Measurements from ENCODE around the gene TXNDC11.

Gene TXNDC11

DNA sequence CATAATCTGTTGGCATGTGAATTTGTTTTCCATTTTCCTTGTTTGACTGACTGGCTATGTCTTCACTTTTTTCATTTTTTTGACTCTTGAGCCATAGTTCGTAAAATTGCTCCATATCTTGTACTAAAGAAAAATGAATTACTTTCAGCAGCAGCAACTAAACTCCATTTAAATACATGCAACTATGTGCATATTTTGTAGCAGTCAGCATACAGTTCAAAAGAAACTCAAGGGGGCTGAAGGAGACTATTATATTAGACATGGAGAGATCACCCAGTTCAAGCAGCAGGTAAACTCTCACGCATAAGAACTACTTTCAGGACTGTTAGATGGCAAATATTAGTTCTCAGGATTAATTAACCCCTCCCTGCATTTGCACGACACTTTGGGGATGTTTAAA, 13.6 kb upstream of the TXNDC11 start:
- H3K27ac ChIP-seq: no peak overlapping the region
- no peak for TF ChIP-seq CTCF (IDR thresholded peaks at IDR 0.05; ENCODE audit: low read depth, low read length)
- H3K4me3 ChIP-seq (ENCODE audit: low read depth, low read length): no peak overlapping the region
- peaks cover 80% of the 10 kb centered on the region for H3K36me3 ChIP-seq
- no peaks in the 10 kb centered on the region for H3K9me3 ChIP-seq (ENCODE audit: severe bottlenecking)
- H3K27me3 ChIP-seq (ENCODE audit: insufficient read depth, low read depth, severe bottlenecking): no peaks in the 10 kb centered on the region
- DNase-seq: no peak

DNA sequence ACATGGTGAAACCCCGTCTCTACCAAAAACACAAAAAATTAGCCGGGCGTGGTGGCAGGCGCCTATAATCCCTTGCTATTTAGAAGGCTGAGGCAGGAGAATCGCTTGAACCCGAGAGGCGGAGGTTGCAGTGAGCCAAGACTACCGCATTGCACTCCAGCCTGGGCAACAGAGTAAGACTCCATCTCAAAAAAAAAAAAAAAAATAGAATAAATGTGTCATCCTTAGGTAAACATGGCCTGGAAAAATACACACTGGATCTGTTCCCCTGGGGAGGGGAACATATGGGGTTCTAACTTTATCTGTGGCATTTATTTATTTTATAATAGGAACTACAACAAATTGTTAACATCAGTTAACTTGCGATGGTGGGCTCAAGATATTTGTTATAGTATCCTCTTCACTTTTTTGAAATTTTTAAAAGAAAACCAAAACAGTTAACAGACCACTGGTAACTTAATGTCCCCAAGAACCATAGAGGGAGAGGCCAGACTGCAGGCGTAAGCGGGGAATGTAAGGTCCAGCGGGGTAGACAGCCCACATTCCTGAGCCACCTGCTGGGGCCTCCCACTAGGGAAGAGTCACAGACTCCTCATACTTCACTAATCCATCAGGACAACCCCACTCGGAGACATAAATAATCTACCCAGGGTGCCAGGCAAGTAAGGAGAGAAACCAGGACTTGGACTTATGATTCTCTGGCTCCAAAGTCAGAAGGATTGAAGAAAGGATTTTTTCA, 12.5 kb upstream of the TXNDC11 start:
- H3K36me3 ChIP-seq: peaks cover 80% of the 10 kb centered on the region
- no peak for TF ChIP-seq CTCF (IDR thresholded peaks at IDR 0.05; ENCODE audit: low read depth, low read length)
- no peak for DNase-seq

GRCh38 chr16:11752856-11753255, 10.2 kb upstream of the TXNDC11 start:
- no peak for TF ChIP-seq CTCF (IDR thresholded peaks at IDR 0.05; ENCODE audit: low read depth, low read length)
- no peak for DNase-seq
- H3K27me3 ChIP-seq (ENCODE audit: insufficient read depth, low read depth, severe bottlenecking): no peaks in the 10 kb centered on the region
- H3K9me3 ChIP-seq (ENCODE audit: severe bottlenecking): no peaks in the 10 kb centered on the region
- no peak overlapping the region for H3K4me3 ChIP-seq (ENCODE audit: low read depth, low read length)
- peaks cover 87% of the 10 kb centered on the region for H3K36me3 ChIP-seq
- no peak overlapping the region for H3K27ac ChIP-seq

More for the DNA sequence above, 12.5 kb upstream of the TXNDC11 start:
- H3K27me3 ChIP-seq (ENCODE audit: insufficient read depth, low read depth, severe bottlenecking): no peaks in the 10 kb centered on the region
- no peaks in the 10 kb centered on the region for H3K9me3 ChIP-seq (ENCODE audit: severe bottlenecking)
- H3K27ac ChIP-seq: no peak overlapping the region
- H3K4me3 ChIP-seq (ENCODE audit: low read depth, low read length): no peak overlapping the region

DNA sequence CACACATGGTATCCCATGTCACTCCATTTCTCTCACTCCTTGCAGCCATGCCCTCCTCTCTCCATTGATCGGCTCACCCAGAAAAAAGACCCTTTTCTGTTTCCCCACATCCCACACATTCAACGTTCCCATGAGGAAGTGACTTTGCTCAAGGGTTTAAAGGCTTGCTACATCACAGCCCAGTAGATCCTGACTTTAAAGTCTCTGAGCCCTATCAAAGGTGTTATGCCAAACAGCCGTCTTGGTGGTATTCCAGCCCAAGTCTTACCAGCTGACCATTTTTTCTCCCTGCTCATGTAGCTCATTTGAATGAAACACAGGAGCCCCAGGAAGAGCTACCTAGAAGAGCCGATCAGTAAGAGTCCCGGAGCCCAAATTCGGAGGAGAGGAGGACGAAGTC, 7.4 kb upstream of the TXNDC11 start:
- no peak overlapping the region for H3K4me3 ChIP-seq (ENCODE audit: low read depth, low read length)
- no peak overlapping the region for H3K27ac ChIP-seq
- H3K36me3 ChIP-seq: peaks cover 64% of the 10 kb centered on the region
- H3K27me3 ChIP-seq (ENCODE audit: insufficient read depth, low read depth, severe bottlenecking): no peaks in the 10 kb centered on the region
- no peak for TF ChIP-seq CTCF (IDR thresholded peaks at IDR 0.05; ENCODE audit: low read depth, low read length)
- no peak for DNase-seq
- no peaks in the 10 kb centered on the region for H3K9me3 ChIP-seq (ENCODE audit: severe bottlenecking)

DNA sequence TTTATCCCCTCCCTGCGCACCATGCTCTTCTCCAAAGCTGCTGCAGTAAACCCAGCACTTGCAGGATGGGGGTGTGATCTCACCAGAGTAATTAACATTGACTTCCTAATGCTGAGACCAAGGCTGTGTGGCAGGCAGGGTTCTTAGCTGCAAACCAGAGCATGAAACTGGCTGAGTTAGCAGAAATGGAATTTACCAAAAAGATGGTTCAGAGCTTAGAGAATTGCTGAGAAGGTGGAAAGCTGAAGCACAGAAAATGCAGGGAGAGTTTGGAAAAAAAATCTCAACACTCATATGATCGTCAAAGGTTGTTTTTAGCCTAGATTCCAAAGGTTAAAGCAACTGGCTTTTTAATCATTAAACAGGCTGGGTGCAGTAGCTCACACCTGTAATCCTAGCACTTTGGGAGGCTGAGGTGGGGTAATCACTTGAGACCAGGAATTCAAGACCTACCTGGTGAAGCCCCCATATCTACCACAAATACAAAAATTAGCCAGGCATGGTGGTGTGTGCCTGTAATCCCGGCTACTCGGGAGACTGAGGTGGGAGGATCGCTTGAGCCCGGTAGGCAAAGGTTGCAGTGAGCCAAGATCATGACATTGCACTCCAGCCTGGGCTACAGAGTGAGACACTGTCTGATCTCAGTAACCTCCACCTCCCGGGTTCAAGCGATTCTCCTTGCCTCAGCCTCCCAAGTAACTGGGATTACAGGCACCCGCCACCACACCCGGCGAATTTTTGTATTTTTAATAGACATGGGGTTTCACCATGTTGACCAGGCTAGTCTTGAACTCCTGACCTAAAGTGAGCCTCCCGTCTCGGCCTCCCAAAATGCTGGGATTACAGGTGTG, 6.0 kb upstream of the TXNDC11 start:
- H3K4me3 ChIP-seq (ENCODE audit: low read depth, low read length): no peak overlapping the region
- peak; percentile 41 for DNase-seq
- no peaks in the 10 kb centered on the region for H3K27me3 ChIP-seq (ENCODE audit: insufficient read depth, low read depth, severe bottlenecking)
- no peaks in the 10 kb centered on the region for H3K9me3 ChIP-seq (ENCODE audit: severe bottlenecking)
- no peak overlapping the region; the same call in 1 of the 2 replicates for H3K27ac ChIP-seq
- H3K36me3 ChIP-seq: peaks cover 52% of the 10 kb centered on the region
- no peak for TF ChIP-seq CTCF (IDR thresholded peaks at IDR 0.05; ENCODE audit: low read depth, low read length)

All from WERI-Rb-1 (cell line).